ENCODE measurements around the gene ERF. TPM values are rescaled to one million over a fixed set of nuclear protein-coding genes. Genes with fewer than 3 reads are reported as not detected.

ERF gene
- polyA plus RNA-seq, 1 donor from 2014 or later = 3.8 TPM

- H3K9ac ChIP-seq (ENCODE audit: low read length) = peak overlapping the region; percentile 95
- TF ChIP-seq TAF1 (IDR thresholded peaks at IDR 0.05; ENCODE audit: low read depth) = no peak
- TF ChIP-seq RAD21 (conservative IDR thresholded peaks at IDR 0.05) = no peak
- TF ChIP-seq SMC3 (conservative IDR thresholded peaks at IDR 0.05; ENCODE audit: poor library complexity) = no peak
- TF ChIP-seq EZH2 (IDR thresholded peaks at IDR 0.05; ENCODE audit: borderline replicate concordance, insufficient read depth, low read length, poor library complexity, severe bottlenecking) = no peak
- TF ChIP-seq, protein P1, sequence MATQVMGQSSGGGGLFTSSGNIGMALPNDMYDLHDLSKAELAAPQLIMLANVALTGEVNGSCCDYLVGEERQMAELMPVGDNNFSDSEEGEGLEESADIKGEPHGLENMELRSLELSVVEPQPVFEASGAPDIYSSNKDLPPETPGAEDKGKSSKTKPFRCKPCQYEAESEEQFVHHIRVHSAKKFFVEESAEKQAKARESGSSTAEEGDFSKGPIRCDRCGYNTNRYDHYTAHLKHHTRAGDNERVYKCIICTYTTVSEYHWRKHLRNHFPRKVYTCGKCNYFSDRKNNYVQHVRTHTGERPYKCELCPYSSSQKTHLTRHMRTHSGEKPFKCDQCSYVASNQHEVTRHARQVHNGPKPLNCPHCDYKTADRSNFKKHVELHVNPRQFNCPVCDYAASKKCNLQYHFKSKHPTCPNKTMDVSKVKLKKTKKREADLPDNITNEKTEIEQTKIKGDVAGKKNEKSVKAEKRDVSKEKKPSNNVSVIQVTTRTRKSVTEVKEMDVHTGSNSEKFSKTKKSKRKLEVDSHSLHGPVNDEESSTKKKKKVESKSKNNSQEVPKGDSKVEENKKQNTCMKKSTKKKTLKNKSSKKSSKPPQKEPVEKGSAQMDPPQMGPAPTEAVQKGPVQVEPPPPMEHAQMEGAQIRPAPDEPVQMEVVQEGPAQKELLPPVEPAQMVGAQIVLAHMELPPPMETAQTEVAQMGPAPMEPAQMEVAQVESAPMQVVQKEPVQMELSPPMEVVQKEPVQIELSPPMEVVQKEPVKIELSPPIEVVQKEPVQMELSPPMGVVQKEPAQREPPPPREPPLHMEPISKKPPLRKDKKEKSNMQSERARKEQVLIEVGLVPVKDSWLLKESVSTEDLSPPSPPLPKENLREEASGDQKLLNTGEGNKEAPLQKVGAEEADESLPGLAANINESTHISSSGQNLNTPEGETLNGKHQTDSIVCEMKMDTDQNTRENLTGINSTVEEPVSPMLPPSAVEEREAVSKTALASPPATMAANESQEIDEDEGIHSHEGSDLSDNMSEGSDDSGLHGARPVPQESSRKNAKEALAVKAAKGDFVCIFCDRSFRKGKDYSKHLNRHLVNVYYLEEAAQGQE (IDR thresholded peaks at IDR 0.05; ENCODE audit: borderline replicate concordance) = no peak
- no peak for TF ChIP-seq CTCF (IDR thresholded peaks at IDR 0.05; ENCODE audit: poor library complexity, severe bottlenecking)
- TF ChIP-seq MXI1 (conservative IDR thresholded peaks at IDR 0.05; ENCODE audit: poor library complexity, severe bottlenecking) = no peak
- no peak for TF ChIP-seq POLR2AphosphoS5 (IDR thresholded peaks at IDR 0.05)
- no peak for TF ChIP-seq EP300 (conservative IDR thresholded peaks at IDR 0.05; ENCODE audit: poor library complexity, severe bottlenecking)
- peaks cover 10% of the 10 kb centered on the region for H4K20me1 ChIP-seq (ENCODE audit: insufficient read depth)
- H3K27ac ChIP-seq (ENCODE audit: low read length) = peak overlapping the region; percentile 99
- H2AFZ ChIP-seq (ENCODE audit: low read depth, low read length) = no peak overlapping the region
- no peaks in the 10 kb centered on the region for H3K36me3 ChIP-seq (ENCODE audit: insufficient read depth, low read length)
- peak overlapping the region; percentile 91 for H3K4me3 ChIP-seq (ENCODE audit: low read length)
- peaks cover 32% of the 10 kb centered on the region for H3K79me2 ChIP-seq (replicated peaks; ENCODE audit: insufficient read depth, low read length)
- peak overlapping the region; percentile 99 for H3K4me2 ChIP-seq (ENCODE audit: low read length)
- H3K9me2 ChIP-seq (ENCODE audit: insufficient read depth, low read length) = no peaks in the 10 kb centered on the region
- H3K27me3 ChIP-seq (ENCODE audit: insufficient read depth, low read depth, low read length) = no peaks in the 10 kb centered on the region
- no peaks in the 10 kb centered on the region for H3K9me3 ChIP-seq (ENCODE audit: low read length)
- no peaks in the 10 kb centered on the region for H3F3A ChIP-seq (ENCODE audit: insufficient read depth, low read length, poor library complexity, severe bottlenecking)
These were observed 27.9 kb upstream of the ERF start for GRCh38 chr19:42282819-42283187.

- H3K9ac ChIP-seq (ENCODE audit: low read length) = peak overlapping the region; percentile 95
These were observed 27.2 kb upstream of the ERF start for GRCh38 chr19:42281827-42282762.

More at GRCh38 chr19:42281827-42282762, 27.2 kb upstream of the ERF start:
- H2AFZ ChIP-seq (ENCODE audit: low read depth, low read length) = no peak overlapping the region
- peak overlapping the region; percentile 91 for H3K4me3 ChIP-seq (ENCODE audit: low read length)
- peaks cover 10% of the 10 kb centered on the region for H4K20me1 ChIP-seq (ENCODE audit: insufficient read depth)
- H3K9me3 ChIP-seq (ENCODE audit: low read length) = no peaks in the 10 kb centered on the region
- peaks cover 32% of the 10 kb centered on the region for H3K79me2 ChIP-seq (replicated peaks; ENCODE audit: insufficient read depth, low read length)
- no peaks in the 10 kb centered on the region for H3F3A ChIP-seq (ENCODE audit: insufficient read depth, low read length, poor library complexity, severe bottlenecking)
- TF ChIP-seq RAD21 (conservative IDR thresholded peaks at IDR 0.05) (no peak), SMC3 (conservative IDR thresholded peaks at IDR 0.05; ENCODE audit: poor library complexity) (no peak), EZH2 (IDR thresholded peaks at IDR 0.05; ENCODE audit: borderline replicate concordance, insufficient read depth, low read length, poor library complexity, severe bottlenecking) (no peak), POLR2AphosphoS5 (IDR thresholded peaks at IDR 0.05) (no peak), EP300 (conservative IDR thresholded peaks at IDR 0.05; ENCODE audit: poor library complexity, severe bottlenecking) (no peak), MXI1 (conservative IDR thresholded peaks at IDR 0.05; ENCODE audit: poor library complexity, severe bottlenecking) (no peak)
- TF ChIP-seq, protein P1 (IDR thresholded peaks at IDR 0.05; ENCODE audit: borderline replicate concordance) = no peak
- peak overlapping the region; percentile 99 for H3K27ac ChIP-seq (ENCODE audit: low read length)
- H3K27me3 ChIP-seq (ENCODE audit: insufficient read depth, low read depth, low read length) = no peaks in the 10 kb centered on the region
- H3K4me2 ChIP-seq (ENCODE audit: low read length) = peak overlapping the region; percentile 65
- H3K36me3 ChIP-seq (ENCODE audit: insufficient read depth, low read length) = no peaks in the 10 kb centered on the region
- no peaks in the 10 kb centered on the region for H3K9me2 ChIP-seq (ENCODE audit: insufficient read depth, low read length)
